CD4-positive, CD25-positive, alpha-beta regulatory T cell (primary cell): ENCODE results near the gene KRTAP3-1. TPM values are rescaled to one million over a fixed set of nuclear protein-coding genes. Genes with fewer than 3 reads are reported as not detected.

Experiments
- ATAC-seq, 2 donors: fragments of 150-1000 bp; cut with Tn5 transposase; one replicate each; pipeline ENCODE4 v1.10.0; 2021; ENCODE audit warnings: low read depth in 2 of 2, moderate number of reproducible peaks in 2 of 2, moderate library complexity in 1 of 2
- DNase-seq, 3 donors: peaks; one replicate each; pipeline versions ENCODE4 v3.0.0 to v3.0.0-alpha.2; 2012 to 2022; ENCODE audit warnings: mixed read lengths in 1 of 3
- H3K27ac ChIP-seq: one replicate; pipeline ENCODE4 v1.7.0; 2013; ENCODE audit warnings: mild to moderate bottlenecking, low read length; ENCODE audit not compliant: insufficient read depth, poor library complexity, severe bottlenecking
- H3K27me3 ChIP-seq: one replicate; pipeline ENCODE4 v1.7.0; 2013; ENCODE audit warnings: low read length; ENCODE audit not compliant: control insufficient read depth, insufficient read depth
- H3K36me3 ChIP-seq: one replicate; pipeline ENCODE4 v1.7.0; 2013; ENCODE audit warnings: mild to moderate bottlenecking, low read length, moderate library complexity; ENCODE audit not compliant: control insufficient read depth, insufficient read depth
- H3K4me1 ChIP-seq: 2 replicates; pipeline ENCODE4 v1.7.0; 2013; ENCODE audit warnings: mild to moderate bottlenecking, low read length; ENCODE audit not compliant: insufficient read depth, control insufficient read depth, poor library complexity, severe bottlenecking
- H3K4me3 ChIP-seq: one replicate; pipeline ENCODE4 v1.7.0; 2013; ENCODE audit warnings: low read depth, mild to moderate bottlenecking, low read length, moderate library complexity
- H3K9me3 ChIP-seq, 2 experiments: 1 replicate in 1 of 2; 2 replicates in 1 of 2; pipeline ENCODE4 v1.7.0; 2013; ENCODE audit warnings: low read length in 2 of 2, mild to moderate bottlenecking in 1 of 2, moderate library complexity in 1 of 2; ENCODE audit not compliant: control insufficient read depth in 2 of 2
- H3K27ac Mint-ChIP-seq, 3 donors: one replicate each; pipeline ENCODE4 v1.8.0; 2020 to 2022; ENCODE audit warnings: mild to moderate bottlenecking in 3 of 3, mixed read lengths in 3 of 3, moderate library complexity in 2 of 3
- H3K27me3 Mint-ChIP-seq: one replicate; pipeline ENCODE4 v1.8.0; 2022; ENCODE audit warnings: mild to moderate bottlenecking, mixed read lengths
- H3K36me3 Mint-ChIP-seq: one replicate; pipeline ENCODE4 v1.8.0; 2020; ENCODE audit warnings: mixed read lengths
- H3K4me1 Mint-ChIP-seq, 4 donors: one replicate each; pipeline ENCODE4 v1.8.0; 2020 to 2022; ENCODE audit warnings: mixed read lengths in 4 of 4, mild to moderate bottlenecking in 1 of 4
- H3K4me3 Mint-ChIP-seq, 4 donors: one replicate each; pipeline ENCODE4 v1.8.0; 2020 to 2022; ENCODE audit warnings: mild to moderate bottlenecking in 4 of 4, mixed read lengths in 4 of 4, moderate library complexity in 3 of 4
- H3K9me3 Mint-ChIP-seq, 7 donors: one replicate each; pipeline ENCODE4 v1.8.0; 2020 to 2022; ENCODE audit warnings: mixed read lengths in 7 of 7, mild to moderate bottlenecking in 3 of 7, moderate library complexity in 2 of 7
- polyA plus RNA-seq, 4 donors: library from polyadenylated mRNA; unstranded; fragments of 300-500 nt; fragmentation: Illumina TruSeq; gene quantifications; one replicate each; pipeline ENCODE4 v1.2.3, GENCODE V29; 2021
- total RNA-seq: library from RNA; stranded (reverse); gene quantifications from one replicate; pipeline ENCODE4 v1.2.3, GENCODE V29; 2022

KRTAP3-1 gene
- total and polyA plus RNA-seq, 5 donors from 2014 or later = not detected

DNA sequence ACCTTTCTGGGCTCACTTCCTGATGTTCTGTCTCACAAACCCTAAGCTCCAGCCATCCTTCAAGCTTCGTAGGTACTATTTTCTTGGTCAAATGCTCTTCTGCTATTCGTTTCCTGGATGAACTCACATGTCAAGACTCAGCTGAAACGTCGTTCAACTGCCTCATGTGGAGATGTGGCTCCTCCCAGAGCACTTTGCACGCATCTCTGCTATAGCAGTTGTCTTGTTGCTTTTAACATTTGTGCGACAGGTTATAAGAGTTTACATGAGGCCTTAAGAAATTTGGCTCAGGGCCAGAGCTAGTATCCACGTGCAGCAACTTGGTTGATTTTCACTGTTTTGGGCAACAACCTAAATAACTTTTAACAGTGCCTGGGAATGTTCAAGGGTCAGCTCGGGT lies 22.0 kb downstream of the KRTAP3-1 start:
- no peak overlapping the region for H3K4me3 Mint-ChIP-seq
- ATAC-seq (no peak), DNase-seq (no peak)
- Histone ChIP-seq H3K9me3 (no peaks in the 10 kb centered on the region), H3K4me3 (no peak overlapping the region), H3K27me3 (peaks cover 2% of the 10 kb centered on the region), H3K27ac (no peak overlapping the region), H3K4me1 (no peaks in the 10 kb centered on the region), H3K36me3 (no peaks in the 10 kb centered on the region)
- H3K27ac Mint-ChIP-seq = no peak overlapping the region
- no peaks in the 10 kb centered on the region for H3K36me3 Mint-ChIP-seq
- no peaks in the 10 kb centered on the region for H3K4me1 Mint-ChIP-seq
- H3K27me3 Mint-ChIP-seq = peaks cover 29% of the 10 kb centered on the region
- H3K9me3 Mint-ChIP-seq = no peaks in the 10 kb centered on the region

DNA sequence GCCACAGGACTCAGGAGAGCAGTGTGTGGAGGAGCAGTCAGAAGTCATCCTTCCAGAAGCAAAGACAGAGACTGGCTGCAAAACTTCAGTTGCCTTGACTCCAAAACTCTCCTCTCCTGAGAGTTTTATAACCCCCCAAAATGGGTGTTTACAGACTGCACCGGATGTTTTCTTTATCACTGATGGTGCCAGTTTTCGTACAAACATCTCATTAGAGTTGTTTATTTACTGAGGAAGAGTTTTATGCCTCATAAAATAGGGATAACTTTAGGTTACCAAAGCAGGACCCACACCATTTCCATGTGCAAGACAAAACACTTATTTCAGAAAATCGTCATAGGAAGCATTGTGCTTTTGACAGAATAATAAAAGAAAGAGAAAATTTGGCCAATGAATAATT lies 24.7 kb downstream of the KRTAP3-1 start, which contains the start of gene KRT40:
TSS of gene KRT40 (minus strand) at position 101 of the 400 bp plus-strand sequence. CDS start at position 48, 53 bp downstream.
- Histone ChIP-seq H3K27me3 (peaks cover 2% of the 10 kb centered on the region), H3K4me3 (no peak within 1 kb of the TSS), H3K36me3 (no peaks in the 10 kb centered on the region), H3K4me1 (no peaks in the 10 kb centered on the region), H3K9me3 (no peaks in the 10 kb centered on the region), H3K27ac (no peak within 1 kb of the TSS)
- Mint-ChIP-seq H3K9me3 (no peaks in the 10 kb centered on the region), H3K4me1 (no peaks in the 10 kb centered on the region), H3K36me3 (no peaks in the 10 kb centered on the region), H3K27ac (no peak within 1 kb of the TSS), H3K4me3 (no peak within 1 kb of the TSS), H3K27me3 (peaks cover 12% of the 10 kb centered on the region)
- no peak for DNase-seq
- no peak for ATAC-seq

DNA sequence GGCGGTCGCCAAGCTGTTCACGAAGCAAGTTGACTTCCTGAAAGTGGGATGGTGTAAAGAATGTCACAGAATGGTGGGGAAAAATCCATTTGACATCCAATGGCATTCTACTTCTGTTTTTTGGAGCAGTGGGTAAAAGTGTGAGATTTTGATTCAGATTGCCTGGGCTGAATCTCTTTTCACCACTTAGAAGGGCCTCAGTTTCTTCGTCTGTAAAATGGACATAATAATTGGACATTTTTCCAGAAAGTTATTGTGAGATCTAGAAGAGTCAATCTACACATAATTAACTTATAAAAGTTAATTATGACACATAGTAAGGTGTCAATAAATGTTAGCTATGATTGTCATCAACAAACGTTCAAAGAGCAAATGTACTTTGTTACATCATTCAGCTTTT lies 27.8 kb downstream of the KRTAP3-1 start:
- Mint-ChIP-seq H3K9me3 (no peaks in the 10 kb centered on the region), H3K27ac (no peak overlapping the region), H3K27me3 (peaks cover 5% of the 10 kb centered on the region), H3K4me1 (no peaks in the 10 kb centered on the region), H3K4me3 (no peak overlapping the region), H3K36me3 (no peaks in the 10 kb centered on the region)
- Histone ChIP-seq H3K27ac (no peak overlapping the region), H3K36me3 (no peaks in the 10 kb centered on the region), H3K4me1 (no peaks in the 10 kb centered on the region), H3K9me3 (no peaks in the 10 kb centered on the region), H3K27me3 (peaks cover 4% of the 10 kb centered on the region), H3K4me3 (no peak overlapping the region)
- ATAC-seq (no peak), DNase-seq (no peak)

DNA sequence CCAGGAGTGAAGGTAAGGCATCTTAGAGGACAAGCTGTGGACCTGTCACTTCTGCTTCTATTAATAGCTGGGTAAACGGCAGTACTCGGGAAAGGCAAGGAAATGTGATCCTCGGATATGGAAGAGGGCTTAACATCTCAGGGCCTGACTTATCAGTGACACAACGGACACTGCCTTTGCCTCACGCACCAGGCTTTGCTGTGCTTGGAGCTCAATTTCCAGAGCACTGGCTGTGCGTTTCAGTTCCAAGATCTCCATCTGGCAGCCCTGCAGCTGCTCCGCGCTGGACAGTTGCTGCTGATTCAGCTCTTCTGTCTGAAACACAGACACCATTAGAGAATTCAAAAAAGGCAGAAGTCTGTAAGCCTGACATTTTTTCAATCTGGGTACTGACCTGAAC lies 28.3 kb downstream of the KRTAP3-1 start:
- peaks cover 5% of the 10 kb centered on the region for H3K27me3 ChIP-seq
- H3K36me3 ChIP-seq = no peaks in the 10 kb centered on the region
- Mint-ChIP-seq H3K27ac (no peak overlapping the region), H3K9me3 (no peaks in the 10 kb centered on the region), H3K36me3 (no peaks in the 10 kb centered on the region), H3K4me3 (no peak overlapping the region), H3K27me3 (peaks cover 6% of the 10 kb centered on the region), H3K4me1 (no peaks in the 10 kb centered on the region)
- ATAC-seq = no peak
- H3K27ac ChIP-seq = no peak overlapping the region
- DNase-seq = no peak
- no peaks in the 10 kb centered on the region for H3K4me1 ChIP-seq
- no peaks in the 10 kb centered on the region for H3K9me3 ChIP-seq
- no peak overlapping the region for H3K4me3 ChIP-seq

DNA sequence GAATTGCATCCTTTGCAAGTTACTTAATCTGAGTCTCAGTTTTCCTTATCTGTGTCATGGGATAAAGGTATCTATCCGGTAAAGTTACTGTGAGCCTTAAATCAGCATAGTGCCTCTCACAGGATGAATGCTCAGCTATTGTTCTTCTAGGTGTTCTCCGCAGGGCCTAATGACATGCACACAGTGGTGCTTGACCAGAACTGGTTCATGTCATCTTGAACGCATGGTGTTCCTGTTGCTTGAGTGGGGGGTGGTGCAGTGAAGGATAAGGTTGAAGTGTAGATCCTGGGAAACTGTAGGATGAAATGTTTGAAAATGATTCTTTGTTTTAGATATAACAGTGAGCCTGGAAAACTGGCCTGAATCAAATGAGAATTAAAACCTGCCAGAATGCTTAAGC lies 28.8 kb downstream of the KRTAP3-1 start:
- ATAC-seq (no peak), DNase-seq (no peak)
- H3K27me3 ChIP-seq = peaks cover 5% of the 10 kb centered on the region
- no peaks in the 10 kb centered on the region for H3K4me1 Mint-ChIP-seq
- no peak overlapping the region for H3K4me3 Mint-ChIP-seq
- no peaks in the 10 kb centered on the region for H3K36me3 Mint-ChIP-seq
- no peak overlapping the region for H3K27ac ChIP-seq
- peaks cover 10% of the 10 kb centered on the region for H3K27me3 Mint-ChIP-seq
- H3K4me3 ChIP-seq = no peak overlapping the region
- H3K9me3 ChIP-seq = no peaks in the 10 kb centered on the region
- no peak overlapping the region for H3K27ac Mint-ChIP-seq
- no peaks in the 10 kb centered on the region for H3K9me3 Mint-ChIP-seq
- H3K4me1 ChIP-seq = no peaks in the 10 kb centered on the region
- no peaks in the 10 kb centered on the region for H3K36me3 ChIP-seq

DNA sequence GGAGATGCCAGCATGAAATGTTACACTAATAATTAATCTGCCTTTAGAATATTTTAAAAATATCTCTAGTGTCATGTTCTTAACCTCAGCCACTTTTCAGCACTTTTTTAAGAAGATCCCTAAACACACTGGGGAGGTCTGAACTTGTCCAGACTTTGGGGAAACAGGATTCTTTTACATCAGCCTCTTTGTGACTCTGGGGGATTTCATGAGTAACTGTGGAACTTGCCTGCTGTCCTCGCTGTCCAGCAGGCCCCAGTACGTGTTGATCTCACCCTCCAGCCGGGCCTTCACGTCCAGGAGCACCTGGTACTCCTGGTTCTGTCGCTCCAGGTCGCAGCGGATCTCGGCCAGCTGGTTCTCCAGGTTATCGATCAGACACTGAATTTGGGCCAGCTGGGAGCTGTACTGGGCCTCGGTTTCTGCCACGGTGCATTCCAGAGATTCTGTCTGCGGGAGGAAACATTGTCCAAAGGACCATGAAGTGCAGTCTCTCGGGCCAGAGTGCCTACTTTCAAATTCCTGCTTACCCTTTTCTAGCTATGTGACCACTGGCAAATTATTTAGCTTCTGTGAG lies 30.3 kb downstream of the KRTAP3-1 start:
- H3K4me3 Mint-ChIP-seq = no peak overlapping the region
- H3K36me3 Mint-ChIP-seq = no peaks in the 10 kb centered on the region
- H3K4me3 ChIP-seq = no peak overlapping the region
- H3K27ac Mint-ChIP-seq = no peak overlapping the region
- no peaks in the 10 kb centered on the region for H3K36me3 ChIP-seq
- H3K27me3 ChIP-seq = peaks cover 5% of the 10 kb centered on the region
- no peaks in the 10 kb centered on the region for H3K9me3 Mint-ChIP-seq
- no peaks in the 10 kb centered on the region for H3K4me1 ChIP-seq
- no peaks in the 10 kb centered on the region for H3K9me3 ChIP-seq
- peaks cover 18% of the 10 kb centered on the region for H3K27me3 Mint-ChIP-seq
- H3K27ac ChIP-seq = no peak overlapping the region
- no peaks in the 10 kb centered on the region for H3K4me1 Mint-ChIP-seq
- no peak for DNase-seq
- ATAC-seq = no peak

DNA sequence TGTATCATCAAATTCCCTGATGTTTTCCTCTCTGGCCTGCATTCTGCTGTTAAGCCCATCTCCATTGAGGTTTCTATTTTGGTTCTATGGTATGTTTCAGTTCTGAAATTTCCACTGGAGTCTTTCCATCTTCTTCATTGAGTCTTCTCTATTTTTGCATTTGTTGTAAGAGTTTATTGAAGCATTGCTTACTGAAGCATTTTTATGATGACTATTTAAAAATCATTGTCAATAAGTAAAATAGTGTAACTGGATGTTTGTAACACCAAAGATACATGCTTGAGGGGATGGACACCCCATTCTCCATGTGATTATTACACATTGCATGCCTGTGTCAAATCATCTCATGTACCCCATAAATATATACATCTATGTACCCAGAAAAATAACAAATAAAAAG lies 33.4 kb downstream of the KRTAP3-1 start:
- DNase-seq = no peak
- no peak for ATAC-seq
- peaks cover 0 to 1% (median 0%) of the 10 kb centered on the region in 7 donors for H3K9me3 Mint-ChIP-seq
- H3K27me3 Mint-ChIP-seq = peaks cover 30% of the 10 kb centered on the region
- Histone ChIP-seq H3K4me3 (no peak overlapping the region), H3K27me3 (peaks cover 8% of the 10 kb centered on the region), H3K9me3 (no peaks in the 10 kb centered on the region), H3K27ac (no peak overlapping the region), H3K4me1 (no peaks in the 10 kb centered on the region), H3K36me3 (no peaks in the 10 kb centered on the region)
- H3K4me3 Mint-ChIP-seq = no peak overlapping the region
- no peak overlapping the region for H3K27ac Mint-ChIP-seq
- H3K4me1 Mint-ChIP-seq = no peaks in the 10 kb centered on the region
- H3K36me3 Mint-ChIP-seq = no peaks in the 10 kb centered on the region

DNA sequence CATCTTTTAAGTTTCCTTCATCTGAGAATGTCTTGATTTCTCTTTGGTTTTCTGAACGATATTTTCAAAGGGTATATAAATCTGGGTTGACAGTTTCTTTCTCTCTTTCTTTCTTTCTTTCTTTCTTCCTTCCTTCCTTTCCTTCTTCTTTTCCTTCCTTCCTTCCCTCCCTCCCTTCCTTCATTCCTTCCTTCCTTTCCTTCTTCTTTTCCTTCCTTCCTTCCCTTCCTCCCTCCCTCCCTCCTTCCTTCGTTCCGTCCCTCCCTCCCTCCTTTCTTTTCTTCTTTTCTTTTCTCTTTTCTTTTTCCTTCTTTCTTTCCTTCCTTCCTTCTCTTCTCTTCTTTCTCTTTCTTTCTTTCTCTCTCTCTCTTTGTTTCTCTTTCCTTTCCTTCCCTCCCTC lies 34.6 kb downstream of the KRTAP3-1 start:
- ATAC-seq (no peak), DNase-seq (no peak)
- no peak overlapping the region for H3K4me3 Mint-ChIP-seq
- Histone ChIP-seq H3K27ac (no peak overlapping the region), H3K4me3 (no peak overlapping the region), H3K36me3 (no peaks in the 10 kb centered on the region), H3K9me3 (no peaks in the 10 kb centered on the region), H3K27me3 (peaks cover 8% of the 10 kb centered on the region), H3K4me1 (no peaks in the 10 kb centered on the region)
- H3K27me3 Mint-ChIP-seq = peaks cover 32% of the 10 kb centered on the region
- H3K36me3 Mint-ChIP-seq = no peaks in the 10 kb centered on the region
- H3K4me1 Mint-ChIP-seq = no peaks in the 10 kb centered on the region
- peaks cover 0 to 1% (median 0%) of the 10 kb centered on the region in 7 donors for H3K9me3 Mint-ChIP-seq
- H3K27ac Mint-ChIP-seq = no peak overlapping the region
